ENCODE data around the gene TIMM13. TPM values are rescaled to one million over a fixed set of nuclear protein-coding genes. Genes with fewer than 3 reads are reported as not detected.

The TIMM13 gene
- total RNA-seq, 2 donors from 2014 or later, result 52.0 to 52.3 TPM

GRCh38 chr19:2440515-2440914 is 13.1 kb upstream of the TIMM13 start:
- no peak for DNase-seq (ENCODE audit: low spot score)
- TF ChIP-seq CTCF (IDR thresholded peaks at IDR 0.05) (no peak), POLR2A (IDR thresholded peaks at IDR 0.05) (no peak), POLR2AphosphoS5 (IDR thresholded peaks at IDR 0.05) (no peak)
- no peaks in the 10 kb centered on the region for H3K9me3 ChIP-seq
- H3K4me1 ChIP-seq (replicated peaks), result no peaks in the 10 kb centered on the region
- no peak overlapping the region for H3K27ac ChIP-seq
- 97% methylated on average over 1 of the region's 1 CpG for WGBS
- H3K27me3 ChIP-seq (replicated peaks; ENCODE audit: insufficient read depth), result no peaks in the 10 kb centered on the region
- H3K4me3 ChIP-seq, result no peak overlapping the region
- H3K36me3 ChIP-seq, result peaks cover 0 to 6% of the 10 kb centered on the region in 2 donors
- intact Hi-C loops (cut with DNase I), result no loop called here

GRCh38 chr19:2438178-2438577 is 10.8 kb upstream of the TIMM13 start:
- Histone ChIP-seq H3K9me3 (no peaks in the 10 kb centered on the region), H3K36me3 (peaks cover 0 to 6% of the 10 kb centered on the region in 2 donors), H3K4me3 (no peak overlapping the region), H3K4me1 (replicated peaks) (no peaks in the 10 kb centered on the region), H3K27me3 (replicated peaks; ENCODE audit: insufficient read depth) (no peaks in the 10 kb centered on the region), H3K27ac (no peak overlapping the region)
- intact Hi-C loops (cut with DNase I), result no loop called here
- WGBS, result 92% methylated on average over 20 of the region's 20 CpGs
- TF ChIP-seq POLR2A (IDR thresholded peaks at IDR 0.05) (no peak), POLR2AphosphoS5 (IDR thresholded peaks at IDR 0.05) (no peak), CTCF (IDR thresholded peaks at IDR 0.05) (no peak)
- DNase-seq (ENCODE audit: low spot score), result no peak

- WGBS, result 95% methylated on average over 15 of the region's 15 CpGs
- DNase-seq (ENCODE audit: low spot score), result no peak
- H3K4me1 ChIP-seq (replicated peaks), result no peaks in the 10 kb centered on the region
- no peaks in the 10 kb centered on the region for H3K27me3 ChIP-seq (replicated peaks; ENCODE audit: insufficient read depth)
- intact Hi-C loops (cut with DNase I), result no loop called here
- TF ChIP-seq POLR2A (IDR thresholded peaks at IDR 0.05) (no peak), CTCF (IDR thresholded peaks at IDR 0.05) (no peak), POLR2AphosphoS5 (IDR thresholded peaks at IDR 0.05) (no peak)
- H3K4me3 ChIP-seq, result no peak overlapping the region
- no peak overlapping the region for H3K27ac ChIP-seq
- H3K9me3 ChIP-seq, result no peaks in the 10 kb centered on the region
- peaks cover 0 to 6% of the 10 kb centered on the region in 2 donors for H3K36me3 ChIP-seq
Observed at GRCh38 chr19:2436926-2437325, 9.5 kb upstream of the TIMM13 start.

- DNase-seq (ENCODE audit: low spot score), result no peak
- Histone ChIP-seq H3K36me3 (peaks cover 0 to 6% of the 10 kb centered on the region in 2 donors), H3K4me3 (no peak overlapping the region), H3K4me1 (replicated peaks) (no peaks in the 10 kb centered on the region), H3K9me3 (no peaks in the 10 kb centered on the region), H3K27me3 (replicated peaks; ENCODE audit: insufficient read depth) (no peaks in the 10 kb centered on the region), H3K27ac (no peak overlapping the region)
- no peak for TF ChIP-seq CTCF (IDR thresholded peaks at IDR 0.05)
- no peak for TF ChIP-seq POLR2AphosphoS5 (IDR thresholded peaks at IDR 0.05)
- no peak for TF ChIP-seq POLR2A (IDR thresholded peaks at IDR 0.05)
- intact Hi-C loops (cut with DNase I), result no loop called here
- 94% methylated on average over 39 of the region's 39 CpGs for WGBS
Observed at GRCh38 chr19:2436384-2436783, 9.0 kb upstream of the TIMM13 start.

- intact Hi-C loops (cut with DNase I), result no loop called here
- WGBS, result 94% methylated on average over 38 of the region's 42 CpGs
- Histone ChIP-seq H3K4me3 (no peak overlapping the region), H3K27ac (no peak overlapping the region), H3K4me1 (replicated peaks) (no peaks in the 10 kb centered on the region), H3K27me3 (replicated peaks; ENCODE audit: insufficient read depth) (no peaks in the 10 kb centered on the region), H3K9me3 (no peaks in the 10 kb centered on the region), H3K36me3 (peaks cover 0 to 6% of the 10 kb centered on the region in 2 donors)
- TF ChIP-seq POLR2AphosphoS5 (IDR thresholded peaks at IDR 0.05) (no peak), CTCF (IDR thresholded peaks at IDR 0.05) (no peak), POLR2A (IDR thresholded peaks at IDR 0.05) (no peak)
- no peak for DNase-seq (ENCODE audit: low spot score)
Observed at GRCh38 chr19:2434721-2435265, 7.4 kb upstream of the TIMM13 start.
